IMR-90 (cell line): ENCODE measurements around the gene DGKD. TPM values are rescaled to one million over a fixed set of nuclear protein-coding genes. Genes with fewer than 3 reads are reported as not detected.
A peak's percentile ranks its signal among the peaks of the same experiment; 100 is the strongest.

Experiments
- ATAC-seq: fragments of 200-7000 bp; cut with Tn5 transposase; 2 replicates; pipeline ENCODE4 v1.9.1; 2020; ENCODE audit warnings: low read depth, mild to moderate bottlenecking, moderate library complexity
- BruUV-seq: library from RNA; stranded (reverse); fragments of 400-500 nt; replicated peaks from 2 replicates; lab custom pipeline; 2021; lab: Mats Ljungman, UMichigan
- CTCF ChIA-PET: fragments of 300-600 bp; formaldehyde crosslinking; extraction: SDS; loops from one replicate; lab custom pipeline; 2021; ENCODE audit warnings: antibody characterized with exemption; lab: Yijun Ruan, JAX
- POLR2A ChIA-PET: fragments of 300-600 bp; sonication (Branson Sonifier 250); formaldehyde crosslinking; loops from one replicate; lab custom pipeline; 2022; ENCODE audit warnings: antibody characterized with exemption; ENCODE audit not compliant: unreplicated experiment; lab: Charles Lee
- DNase-seq: peaks from one replicate; pipeline ENCODE4 v3.0.0; 2013
- H2AFZ ChIP-seq: replicated peaks from 2 replicates; pipeline ENCODE3; 2013; ENCODE audit warnings: low read length, mild to moderate bottlenecking; ENCODE audit not compliant: poor library complexity
- H2AK5ac ChIP-seq: 2 replicates; pipeline ENCODE4 v1.6.1; 2013; ENCODE audit warnings: low read depth, low read length, inconsistent platforms
- H2AK9ac ChIP-seq: replicated peaks from 2 replicates; pipeline ENCODE3; 2013; ENCODE audit warnings: mild to moderate bottlenecking, low read depth, low read length, moderate library complexity; ENCODE audit not compliant: poor library complexity
- H2BK120ac ChIP-seq: 2 replicates; pipeline ENCODE4 v1.6.1; 2013; ENCODE audit warnings: low read depth, low read length, inconsistent platforms
- H2BK15ac ChIP-seq: 3 replicates; pipeline ENCODE4 v1.6.1; 2013; ENCODE audit warnings: low read depth, low read length, inconsistent platforms
- H2BK20ac ChIP-seq: 2 replicates; pipeline ENCODE4 v1.6.1; 2013; ENCODE audit warnings: low read depth, mild to moderate bottlenecking, inconsistent platforms, low read length, moderate library complexity
- H2BK5ac ChIP-seq: 2 replicates; pipeline ENCODE4 v1.6.1; 2013; ENCODE audit warnings: mild to moderate bottlenecking, low read depth, low read length, inconsistent platforms; ENCODE audit not compliant: poor library complexity, severe bottlenecking
- H3K14ac ChIP-seq: replicated peaks from 2 replicates; pipeline ENCODE4 v1.6.1; 2013; ENCODE audit warnings: low read depth, low read length, inconsistent platforms
- H3K18ac ChIP-seq: 2 replicates; pipeline ENCODE4 v1.6.1; 2013; ENCODE audit warnings: low read depth, low read length, control low read depth
- H3K23ac ChIP-seq: 2 replicates; pipeline ENCODE4 v1.6.1; 2013; ENCODE audit warnings: low read depth, low read length, inconsistent platforms
- H3K27ac ChIP-seq: 2 replicates; pipeline ENCODE4 v1.5.1; 2013; ENCODE audit warnings: mild to moderate bottlenecking, control low read depth, low read length; ENCODE audit not compliant: insufficient read depth
- H3K27me3 ChIP-seq: 2 replicates; pipeline ENCODE4 v1.6.1; 2013; ENCODE audit warnings: low read length; ENCODE audit not compliant: control insufficient read depth, insufficient read depth
- H3K36me3 ChIP-seq: 2 replicates; pipeline ENCODE4 v1.6.1; 2013; ENCODE audit warnings: low read length, mixed read lengths; ENCODE audit not compliant: control insufficient read depth, insufficient read depth
- H3K4ac ChIP-seq: 2 replicates; pipeline ENCODE4 v1.6.1; 2013; ENCODE audit warnings: low read depth, low read length, inconsistent platforms
- H3K4me1 ChIP-seq: 2 replicates; pipeline ENCODE4 v1.6.1; 2013; ENCODE audit warnings: low read length, mixed read lengths; ENCODE audit not compliant: control insufficient read depth, insufficient read depth
- H3K4me2 ChIP-seq: 2 replicates; pipeline ENCODE4 v1.6.1; 2013; ENCODE audit warnings: low read depth, mild to moderate bottlenecking, control low read depth, low read length, moderate library complexity
- H3K4me3 ChIP-seq: 2 replicates; pipeline ENCODE4 v1.5.1; 2013; ENCODE audit warnings: low read depth, mild to moderate bottlenecking, control low read depth, low read length, moderate library complexity; ENCODE audit not compliant: insufficient read depth
- H3K56ac ChIP-seq: 2 replicates; pipeline ENCODE4 v1.6.1; 2013; ENCODE audit warnings: low read length, inconsistent platforms; ENCODE audit not compliant: insufficient read depth; ENCODE audit errors: extremely low read depth
- H3K79me1 ChIP-seq, 2 experiments: 2 replicates each; pipeline ENCODE4 v1.6.1; 2013; ENCODE audit warnings: low read length in 2 of 2, inconsistent platforms in 1 of 2, low read depth in 1 of 2
- H3K9ac ChIP-seq: 2 replicates; pipeline ENCODE4 v1.6.1; 2013; ENCODE audit warnings: low read depth, low read length, control low read depth
- H3K9me1 ChIP-seq: 2 replicates; pipeline ENCODE4 v1.6.1; 2013; ENCODE audit warnings: low read length, inconsistent platforms; ENCODE audit not compliant: insufficient read depth
- H3K9me3 ChIP-seq: 2 replicates; pipeline ENCODE4 v1.6.1; 2013; ENCODE audit warnings: low read length; ENCODE audit not compliant: control insufficient read depth, insufficient read depth
- H4K20me1 ChIP-seq: 2 replicates; pipeline ENCODE4 v1.6.1; 2013; ENCODE audit warnings: low read length, inconsistent platforms; ENCODE audit not compliant: insufficient read depth
- H4K5ac ChIP-seq: 2 replicates; pipeline ENCODE4 v1.6.1; 2013; ENCODE audit warnings: mild to moderate bottlenecking, low read depth, low read length, control low read depth
- H4K8ac ChIP-seq, 2 experiments: 2 replicates each; pipeline ENCODE4 v1.6.1; 2013; ENCODE audit warnings: low read depth in 2 of 2, low read length in 2 of 2, control low read depth in 1 of 2, inconsistent platforms in 1 of 2
- H4K91ac ChIP-seq: 2 replicates; pipeline ENCODE4 v1.6.1; 2013; ENCODE audit warnings: low read depth, low read length, inconsistent platforms; ENCODE audit not compliant: insufficient read depth
- CHD1 ChIP-seq: IDR thresholded peaks from 2 replicates; pipeline ENCODE4 v1.6.1; 2012; ENCODE audit warnings: low read depth, low read length, improper control_type of control experiment
- FOS ChIP-seq: fragments of 150-350 bp; IDR thresholded peaks from 2 replicates; pipeline ENCODE4 v1.6.1; 2016; ENCODE audit warnings: low read depth, low read length
- MXI1 ChIP-seq: IDR thresholded peaks from 2 replicates; pipeline ENCODE4 v1.6.1; 2012; ENCODE audit warnings: low read depth, mild to moderate bottlenecking, low read length, moderate library complexity, borderline replicate concordance
- NFE2L2 ChIP-seq: fragments of 150-350 bp; IDR thresholded peaks from 2 replicates; pipeline ENCODE4 v1.6.1; 2016; ENCODE audit warnings: low read depth, mild to moderate bottlenecking, low read length
- POLR2A ChIP-seq: IDR thresholded peaks from 2 replicates; pipeline ENCODE4 v1.6.1; 2012; ENCODE audit warnings: mild to moderate bottlenecking, low read depth, low read length
- RAD21 ChIP-seq: IDR thresholded peaks from 2 replicates; pipeline ENCODE4 v1.6.1; 2012; ENCODE audit warnings: low read length, improper control_type of control experiment
- RCOR1 ChIP-seq: IDR thresholded peaks from 2 replicates; pipeline ENCODE4 v1.6.1; 2012; ENCODE audit warnings: mild to moderate bottlenecking, low read length, improper control_type of control experiment; ENCODE audit not compliant: insufficient replicate concordance
- SMC3 ChIP-seq: fragments of 150-350 bp; IDR thresholded peaks from 2 replicates; pipeline ENCODE4 v1.6.1; 2016; ENCODE audit warnings: low read depth, mild to moderate bottlenecking, antibody characterized with exemption, low read length, moderate library complexity
- WGBS, 2 experiments: methylation state at CpG; one replicate each; pipeline versions ENCODE4 v1.1.5 to v1.1.7; 2013; ENCODE audit warnings: missing lambda C conversion rate in 2 of 2; ENCODE audit not compliant: insufficient read length in 1 of 2; ENCODE audit errors: extremely low coverage in 2 of 2; 5-methylcytosine and 5-hydroxymethylcytosine counted together
- dilution Hi-C: fragments of 300-500 bp; cut with HindIII; formaldehyde crosslinking; loops from one replicate; pipeline ENCODE4 v1.14.3; 2018; ENCODE audit warnings: low sequenced_read_pairs; ENCODE audit not compliant: unreplicated experiment
- in situ Hi-C: fragments of 300-500 bp; cut with MboI; formaldehyde crosslinking; loops from 3 replicates; pipeline ENCODE4 v1.14.3; 2019; ENCODE audit warnings: low sequenced_read_pairs, inconsistent platforms, mixed read lengths
- intact Hi-C: fragments of 100-400 bp; cut with micrococcal nuclease; formaldehyde crosslinking; loops from 2 replicates; pipeline ENCODE4 v1.10.0; 2022
- polyA plus RNA-seq, 3 experiments: library from polyadenylated mRNA; depleted of rRNA; stranded (reverse); fragments of >200 nt; gene quantifications; 2 replicates each; pipeline ENCODE4 v1.2.3, GENCODE V29; 2012; ENCODE audit warnings: low replicate concordance in 1 of 3
- total RNA-seq: library from RNA; depleted of rRNA; stranded (reverse); fragments of >200 nt; gene quantifications from 2 replicates; pipeline ENCODE4 v1.2.3, GENCODE V29; 2012
- TF ChIP-seq, protein P1 (sequence below): fragments of 150-350 bp; IDR thresholded peaks from 2 replicates; pipeline ENCODE4 v1.6.1; 2016; ENCODE audit warnings: low read depth, mild to moderate bottlenecking, low read length, moderate library complexity, borderline replicate concordance
- TF ChIP-seq, protein P2 (sequence below): conservative IDR thresholded peaks from 2 replicates; pipeline ENCODE4 v1.5.1; 2012; ENCODE audit warnings: mild to moderate bottlenecking, low read depth, low read length, improper control_type of control experiment

Gene DGKD
- total and polyA plus RNA-seq, 2 of the 4 experiments (the other 2 are of a cell fraction) = 6.5 to 10.1 TPM

DNA sequence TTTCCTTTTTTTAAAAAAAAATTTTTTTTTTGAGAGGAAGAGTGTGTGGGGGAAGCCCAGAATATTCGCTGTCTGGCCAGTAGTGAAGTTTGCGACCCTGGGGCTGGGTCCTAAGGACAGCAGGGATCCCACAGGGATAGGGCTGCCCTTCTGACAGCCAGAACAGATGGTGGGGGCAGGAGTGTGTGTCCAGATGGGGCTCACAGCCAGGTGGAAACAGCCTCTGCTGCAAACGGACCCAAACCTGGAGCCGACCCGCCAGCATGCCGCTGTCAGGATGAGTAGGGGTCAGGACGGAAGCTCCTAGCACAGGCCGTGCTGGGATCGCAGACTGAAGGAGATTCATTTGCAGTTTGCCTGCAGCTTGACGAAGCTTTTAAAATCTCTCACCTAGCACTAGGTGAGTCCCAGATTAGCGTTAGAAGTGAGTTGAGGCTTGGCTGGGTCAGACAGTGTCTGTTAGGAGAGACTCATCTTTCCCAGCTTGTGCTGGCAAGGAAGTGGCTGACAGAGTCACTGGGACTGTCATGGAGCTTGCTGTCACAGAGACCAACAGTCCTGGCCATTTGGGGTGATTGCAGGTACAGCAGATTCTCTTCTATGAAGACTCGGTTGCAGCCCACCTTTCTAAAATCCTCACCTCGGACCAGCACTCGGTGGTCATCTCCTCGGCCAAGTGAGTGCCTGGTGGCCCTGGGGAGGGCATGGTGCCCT, 93.4 kb downstream of the DGKD start (continued):
- no peak for TF ChIP-seq MXI1

DNA sequence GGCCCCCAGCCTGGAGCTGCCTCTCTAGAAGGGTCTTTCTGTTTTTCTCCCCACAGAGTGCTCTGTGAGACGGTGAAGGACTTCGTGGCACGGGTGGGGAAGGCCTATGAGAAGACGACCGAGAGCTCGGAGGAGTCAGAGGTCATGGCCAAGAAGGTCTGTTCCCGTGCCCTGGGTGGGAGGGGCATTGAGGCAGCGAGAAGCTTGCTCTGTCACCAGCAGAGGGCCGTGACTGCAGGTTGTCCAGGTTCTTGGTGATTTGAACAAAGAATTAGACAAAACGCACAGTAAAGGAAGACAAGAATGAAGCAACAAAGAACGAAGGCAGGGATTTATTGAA, 93.9 kb downstream of the DGKD start:
- no TSS peak for BruUV-seq
- Histone ChIP-seq H3K4me1 (no peaks in the 10 kb centered on the region), H4K91ac (no peak overlapping the region), H2AK5ac (no peak overlapping the region), H2BK120ac (no peak overlapping the region), H2BK15ac (no peak overlapping the region), H3K4me2 (no peak overlapping the region), H2AFZ (no peak overlapping the region), H3K27me3 (no peaks in the 10 kb centered on the region), H3K23ac (no peak overlapping the region), H3K27ac (no peak overlapping the region), H2BK20ac (no peak overlapping the region), H3K9me1 (peaks cover 2% of the 10 kb centered on the region; the same call in 1 of the 2 replicates), H2AK9ac (no peak overlapping the region), H2BK5ac (no peak overlapping the region), H3K14ac (no peak overlapping the region), H3K56ac (no peak overlapping the region), H3K9me3 (no peaks in the 10 kb centered on the region), H3K36me3 (peaks cover 26% of the 10 kb centered on the region), H4K8ac (no peak overlapping the region), H3K9ac (no peak overlapping the region), H4K5ac (no peak overlapping the region), H3K4me3 (no peak overlapping the region), H4K20me1 (no peaks in the 10 kb centered on the region), H3K4ac (no peak overlapping the region), H3K18ac (no peak overlapping the region), H3K79me1 (no peaks in the 10 kb centered on the region)
- 73% methylated on average over 7 of the region's 11 CpGs; no CpG with 5 or more reads in 1 of the 2 experiments for WGBS, 2 experiments
- in situ Hi-C loops (loop anchor here (5.0 to 10.0 kb wide), 3 partner anchors 96 to 264 kb away; partner anchors contain the start of genes DGKD and UGT1A5), dilution Hi-C loops (no loop called here), intact Hi-C loops (loop anchor here (1.0 kb wide), 1 partner anchor 266 kb away; no protein-coding TSS in a partner anchor)
- no peak for ATAC-seq
- POLR2A ChIA-PET = no interaction called here
- peak; percentile 22; the same call in 1 of the 2 replicates for TF ChIP-seq SMC3
- no peak for TF ChIP-seq NFE2L2
- TF ChIP-seq RAD21 = no peak
- TF ChIP-seq CHD1 = no peak
- TF ChIP-seq, protein P1, sequence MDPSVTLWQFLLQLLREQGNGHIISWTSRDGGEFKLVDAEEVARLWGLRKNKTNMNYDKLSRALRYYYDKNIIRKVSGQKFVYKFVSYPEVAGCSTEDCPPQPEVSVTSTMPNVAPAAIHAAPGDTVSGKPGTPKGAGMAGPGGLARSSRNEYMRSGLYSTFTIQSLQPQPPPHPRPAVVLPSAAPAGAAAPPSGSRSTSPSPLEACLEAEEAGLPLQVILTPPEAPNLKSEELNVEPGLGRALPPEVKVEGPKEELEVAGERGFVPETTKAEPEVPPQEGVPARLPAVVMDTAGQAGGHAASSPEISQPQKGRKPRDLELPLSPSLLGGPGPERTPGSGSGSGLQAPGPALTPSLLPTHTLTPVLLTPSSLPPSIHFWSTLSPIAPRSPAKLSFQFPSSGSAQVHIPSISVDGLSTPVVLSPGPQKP = no peak
- TF ChIP-seq POLR2A = no peak
- TF ChIP-seq RCOR1 = no peak
- TF ChIP-seq, protein P2, sequence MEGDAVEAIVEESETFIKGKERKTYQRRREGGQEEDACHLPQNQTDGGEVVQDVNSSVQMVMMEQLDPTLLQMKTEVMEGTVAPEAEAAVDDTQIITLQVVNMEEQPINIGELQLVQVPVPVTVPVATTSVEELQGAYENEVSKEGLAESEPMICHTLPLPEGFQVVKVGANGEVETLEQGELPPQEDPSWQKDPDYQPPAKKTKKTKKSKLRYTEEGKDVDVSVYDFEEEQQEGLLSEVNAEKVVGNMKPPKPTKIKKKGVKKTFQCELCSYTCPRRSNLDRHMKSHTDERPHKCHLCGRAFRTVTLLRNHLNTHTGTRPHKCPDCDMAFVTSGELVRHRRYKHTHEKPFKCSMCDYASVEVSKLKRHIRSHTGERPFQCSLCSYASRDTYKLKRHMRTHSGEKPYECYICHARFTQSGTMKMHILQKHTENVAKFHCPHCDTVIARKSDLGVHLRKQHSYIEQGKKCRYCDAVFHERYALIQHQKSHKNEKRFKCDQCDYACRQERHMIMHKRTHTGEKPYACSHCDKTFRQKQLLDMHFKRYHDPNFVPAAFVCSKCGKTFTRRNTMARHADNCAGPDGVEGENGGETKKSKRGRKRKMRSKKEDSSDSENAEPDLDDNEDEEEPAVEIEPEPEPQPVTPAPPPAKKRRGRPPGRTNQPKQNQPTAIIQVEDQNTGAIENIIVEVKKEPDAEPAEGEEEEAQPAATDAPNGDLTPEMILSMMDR = peak; percentile 18; the same call in 1 of the 2 replicates
- TF ChIP-seq FOS = no peak
- DNase-seq = no peak
- CTCF ChIA-PET = interaction anchor here (1.0 to 1.5 kb wide), 3 partner anchors 110 to 385 kb away, joined by 3 to 4 read pairs (median 4); no protein-coding TSS in a partner anchor
